ENCODE measurements around the gene METTL16.

Gene METTL16

GRCh38 chr17:2402544-2402943 lies 109.1 kb downstream of the METTL16 start:
- Histone ChIP-seq H3K9me3 (ENCODE audit: low read length) (no peaks in the 10 kb centered on the region), H3K4me3 (ENCODE audit: low read depth, low read length, poor library complexity, severe bottlenecking) (peak overlapping the region; percentile 84), H3K9me2 (ENCODE audit: low read depth, low read length) (no peaks in the 10 kb centered on the region), H3K36me3 (ENCODE audit: insufficient read depth, low read length) (no peaks in the 10 kb centered on the region), H3K9ac (ENCODE audit: low read length) (peak overlapping the region; percentile 87), H3K27me3 (ENCODE audit: insufficient read depth, low read length) (no peaks in the 10 kb centered on the region), H2AFZ (ENCODE audit: low read length) (no peak overlapping the region; the same call in 1 of the 2 replicates), H3K27ac (ENCODE audit: low read depth, low read length, poor library complexity, severe bottlenecking) (peak overlapping the region; percentile 73), H3F3A (ENCODE audit: insufficient read depth, low read length) (no peaks in the 10 kb centered on the region; the same call in 1 of the 2 replicates), H3K79me2 (ENCODE audit: insufficient read depth, low read length) (no peaks in the 10 kb centered on the region), H3K4me2 (ENCODE audit: low read length) (peak overlapping the region; percentile 96), H3K4me1 (ENCODE audit: insufficient read depth, low read length, severe bottlenecking) (peaks cover 21% of the 10 kb centered on the region), H4K20me1 (ENCODE audit: insufficient read depth, low read length) (no peaks in the 10 kb centered on the region)
- no peak for TF ChIP-seq EZH2 (IDR thresholded peaks at IDR 0.05; ENCODE audit: borderline replicate concordance, low read length)
- TF ChIP-seq CTCF (IDR thresholded peaks at IDR 0.05; ENCODE audit: low read length): no peak

GRCh38 chr17:2401426-2402221 lies 110.1 kb downstream of the METTL16 start:
- peaks cover 29% of the 10 kb centered on the region for H3K4me1 ChIP-seq (ENCODE audit: insufficient read depth, low read length, severe bottlenecking)
- H3K9me2 ChIP-seq (ENCODE audit: low read depth, low read length): no peaks in the 10 kb centered on the region
- H4K20me1 ChIP-seq (ENCODE audit: insufficient read depth, low read length): no peaks in the 10 kb centered on the region
- peak overlapping the region; percentile 88 for H3K27ac ChIP-seq (ENCODE audit: low read depth, low read length, poor library complexity, severe bottlenecking)
- H3K36me3 ChIP-seq (ENCODE audit: insufficient read depth, low read length): no peaks in the 10 kb centered on the region
- H3K27me3 ChIP-seq (ENCODE audit: insufficient read depth, low read length): no peaks in the 10 kb centered on the region
- peak overlapping the region; percentile 69 for H3K9ac ChIP-seq (ENCODE audit: low read length)
- no peak overlapping the region for H2AFZ ChIP-seq (ENCODE audit: low read length)
- H3K79me2 ChIP-seq (ENCODE audit: insufficient read depth, low read length): no peaks in the 10 kb centered on the region
- H3K4me2 ChIP-seq (ENCODE audit: low read length): peak overlapping the region; percentile 92
- no peaks in the 10 kb centered on the region for H3K9me3 ChIP-seq (ENCODE audit: low read length)
- no peaks in the 10 kb centered on the region; the same call in 1 of the 2 replicates for H3F3A ChIP-seq (ENCODE audit: insufficient read depth, low read length)
- TF ChIP-seq EZH2 (IDR thresholded peaks at IDR 0.05; ENCODE audit: borderline replicate concordance, low read length) (no peak), CTCF (IDR thresholded peaks at IDR 0.05; ENCODE audit: low read length) (no peak)
- H3K4me3 ChIP-seq (ENCODE audit: low read depth, low read length, poor library complexity, severe bottlenecking): peak overlapping the region; percentile 84

GRCh38 chr17:2400877-2401425 lies 110.7 kb downstream of the METTL16 start, which contains the start of gene MNT:
MNT (minus strand) TSS chr17:2401060; CDS start chr17:2400712, 348 bp downstream.
- Histone ChIP-seq H3K9me2 (ENCODE audit: low read depth, low read length) (no peaks in the 10 kb centered on the region), H4K20me1 (ENCODE audit: insufficient read depth, low read length) (no peaks in the 10 kb centered on the region), H3K4me3 (ENCODE audit: low read depth, low read length, poor library complexity, severe bottlenecking) (peak within 1 kb of the TSS; percentile 84), H3K9me3 (ENCODE audit: low read length) (no peaks in the 10 kb centered on the region), H3K36me3 (ENCODE audit: insufficient read depth, low read length) (no peaks in the 10 kb centered on the region), H2AFZ (ENCODE audit: low read length) (no peak within 1 kb of the TSS), H3F3A (ENCODE audit: insufficient read depth, low read length) (no peaks in the 10 kb centered on the region; the same call in 1 of the 2 replicates), H3K4me1 (ENCODE audit: insufficient read depth, low read length, severe bottlenecking) (peaks cover 36% of the 10 kb centered on the region), H3K27ac (ENCODE audit: low read depth, low read length, poor library complexity, severe bottlenecking) (peak within 1 kb of the TSS; percentile 88), H3K9ac (ENCODE audit: low read length) (peak within 1 kb of the TSS; percentile 80), H3K27me3 (ENCODE audit: insufficient read depth, low read length) (no peaks in the 10 kb centered on the region), H3K4me2 (ENCODE audit: low read length) (peak within 1 kb of the TSS; percentile 96), H3K79me2 (ENCODE audit: insufficient read depth, low read length) (no peaks in the 10 kb centered on the region)
- TF ChIP-seq EZH2 (IDR thresholded peaks at IDR 0.05; ENCODE audit: borderline replicate concordance, low read length) (no peak), CTCF (IDR thresholded peaks at IDR 0.05; ENCODE audit: low read length) (no peak)

All from OCI-LY1 (cell line).